Sigmoid colon (tissue), 7 donors: ENCODE results near the gene KIF26B. TPM values are rescaled to one million over a fixed set of nuclear protein-coding genes. Genes with fewer than 3 reads are reported as not detected.

Experiments used
- DNase-seq: peaks from one replicate; pipeline ENCODE4 v3.0.0-alpha.2; 2019
- H3K27ac ChIP-seq, 4 donors: fragments of 200-600 bp; sonication (generic); one replicate each; pipeline ENCODE4 v1.5.1; 2016 to 2019; ENCODE audit warnings: mild to moderate bottlenecking in 1 of 4
- H3K27me3 ChIP-seq, 3 donors: fragments of 200-600 bp; sonication (generic); one replicate each; pipeline ENCODE4 v1.5.1; 2019; ENCODE audit warnings: mild to moderate bottlenecking in 1 of 3
- H3K36me3 ChIP-seq, 4 donors: fragments of 200-600 bp; sonication (generic); one replicate each; pipeline ENCODE4 v1.5.1; 2016 to 2019
- H3K4me1 ChIP-seq, 4 donors: fragments of 200-600 bp; sonication (generic); one replicate each; pipeline ENCODE4 v1.5.1; 2017 to 2019
- H3K4me3 ChIP-seq, 4 donors: fragments of 200-600 bp; sonication (generic); one replicate each; pipeline ENCODE4 v1.5.1; 2017 to 2019; ENCODE audit warnings: mild to moderate bottlenecking in 2 of 4, moderate library complexity in 1 of 4
- H3K9me3 ChIP-seq, 4 donors: fragments of 200-600 bp in 3 of 4; sonication (generic) in 3 of 4; one replicate each; pipeline versions ENCODE4 v1.5.1 to v1.6.1; 2013 to 2019
- CTCF ChIP-seq, 4 experiments: fragments of 450-650 bp in 3 of 4; fragments of 200-600 bp in 1 of 4; IDR thresholded peaks; one replicate each; pipeline ENCODE4 v1.5.1; 2016 to 2019; ENCODE audit warnings: antibody characterized with exemption in 4 of 4, mild to moderate bottlenecking in 3 of 4, moderate library complexity in 2 of 4
- EP300 ChIP-seq, 4 donors: sonication (generic); formaldehyde crosslinking; IDR thresholded peaks; one replicate each; pipeline ENCODE4 v1.6.1; 2017; ENCODE audit warnings: antibody characterized with exemption in 4 of 4
- POLR2A ChIP-seq, 2 donors: fragments of 450-650 bp; IDR thresholded peaks; one replicate each; pipeline ENCODE4 v1.6.1; 2016; ENCODE audit warnings: antibody characterized with exemption in 2 of 2, mild to moderate bottlenecking in 2 of 2, moderate library complexity in 2 of 2
- POLR2AphosphoS5 ChIP-seq, 4 donors: sonication (generic); formaldehyde crosslinking; IDR thresholded peaks; one replicate each; pipeline ENCODE4 v1.6.1; 2017; ENCODE audit warnings: antibody characterized with exemption in 4 of 4
- WGBS, 2 donors: extraction: QIAGEN DNeasy Blood & Tissue Kit; methylation state at CpG; one replicate each; pipeline ENCODE4 v1.1.7; 2013; 5-methylcytosine and 5-hydroxymethylcytosine counted together
- intact Hi-C: fragments of 100-400 bp; cut with DNase I; formaldehyde crosslinking; loops from one replicate; pipeline ENCODE4 v1.15.1; 2023
- polyA plus RNA-seq, 3 donors: library from polyadenylated mRNA; stranded (reverse); fragments of 200-250 nt; gene quantifications; one replicate each; pipeline ENCODE4 v1.2.3, GENCODE V29; 2013
- small RNA-seq, 3 donors: library from RNA; depleted of rRNA; stranded (forward); fragments of <200 nt; gene quantifications; one replicate each; pipeline ENCODE3, GENCODE V24; 2016
- total RNA-seq, 4 donors: library from RNA; depleted of rRNA; stranded (reverse); fragments of >200 nt; gene quantifications; one replicate each; pipeline ENCODE4 v1.1.0, GENCODE V29; 2016
- donor health status: healthy with polysubstance abuse.
- donor health status: Bipolar disorder and iron deficiency.
- donor health status: healthy.

Gene KIF26B
- total and polyA plus RNA-seq, 7 donors: under 0.01 to 5.5 (median 1.4) TPM; not detected in 1

- Histone ChIP-seq H3K27ac (no peak overlapping the region), H3K9me3 (peaks cover 0 to 4% (median 0%) of the 10 kb centered on the region in 4 donors), H3K4me1 (no peaks in the 10 kb centered on the region), H3K4me3 (no peak overlapping the region), H3K36me3 (no peaks in the 10 kb centered on the region), H3K27me3 (no peaks in the 10 kb centered on the region)
- 89% methylated on average over 3 of the region's 3 CpGs for WGBS, 2 donors
- TF ChIP-seq CTCF (IDR thresholded peaks at IDR 0.05) (no peak), POLR2A (IDR thresholded peaks at IDR 0.05) (no peak), POLR2AphosphoS5 (IDR thresholded peaks at IDR 0.05) (no peak), EP300 (IDR thresholded peaks at IDR 0.05) (no peak)
- DNase-seq: no peak
- intact Hi-C loops: no loop called here
Measured at GRCh38 chr1:245754463-245754961, 599.7 kb downstream of the KIF26B start.

Small RNA genes within 50 kb of the gene (small RNA-seq; reads per million reads assigned to genes)
- 0 reads per million in 3 donors for gene DNAJC19P8
- gene RNU1-132P: 0 reads per million in 3 donors
